HepG2 (cell line): ENCODE measurements around the gene GRK3.

Source experiments
- CC2D1A ChIP-seq: sonication (generic); formaldehyde crosslinking; IDR thresholded peaks from 2 replicates; pipeline ENCODE4 v1.8.1; 2023; ENCODE audit warnings: mild to moderate bottlenecking, missing genetic modification reagents
- CTCF ChIP-seq: sonication (generic); formaldehyde crosslinking; IDR thresholded peaks from 2 replicates; pipeline ENCODE4 v1.5.0; 2020; ENCODE audit warnings: mild to moderate bottlenecking, missing genetic modification reagents, moderate library complexity
- MYNN ChIP-seq: sonication (generic); formaldehyde crosslinking; IDR thresholded peaks from 2 replicates; pipeline ENCODE4 v1.4.0; 2020; ENCODE audit warnings: mild to moderate bottlenecking, low read depth, missing genetic modification reagents
- ZBTB33 ChIP-seq: sonication (generic); formaldehyde crosslinking; IDR thresholded peaks from 2 replicates; pipeline ENCODE4 v1.4.0; 2020; ENCODE audit warnings: missing genetic modification reagents

- TF ChIP-seq CC2D1A (CRISPR knock-in tag) (no peak), CTCF (CRISPR knock-in tag) (no peak), MYNN (no peak), ZBTB33 (CRISPR knock-in tag) (no peak)
Observed at GRCh38 chr22:25566186-25566897, 1.9 kb downstream of the GRK3 start.
